WERI-Rb-1 (cell line): ENCODE data around the gene ARHGAP26.

Experiments used
- DNase-seq: peaks from one replicate; pipeline ENCODE4 v3.0.0-alpha.2; 2020
- H3K27ac ChIP-seq: fragments of 250-450 bp; sonication (Bioruptor Pico); 2 replicates; pipeline ENCODE4 v1.5.1; 2020; ENCODE audit warnings: mild to moderate bottlenecking, moderate library complexity
- H3K27me3 ChIP-seq: fragments of 250-450 bp; sonication (Bioruptor Pico); 2 replicates; pipeline ENCODE4 v1.5.1; 2021; ENCODE audit warnings: mild to moderate bottlenecking, low read depth, moderate library complexity; ENCODE audit not compliant: insufficient read depth, severe bottlenecking
- H3K36me3 ChIP-seq: fragments of 250-450 bp; sonication (Bioruptor Pico); 2 replicates; pipeline ENCODE4 v1.5.1; 2020; ENCODE audit warnings: mild to moderate bottlenecking, moderate library complexity
- H3K4me3 ChIP-seq: 2 replicates; pipeline ENCODE4 v1.5.1; 2011; ENCODE audit warnings: low read depth, mild to moderate bottlenecking, control low read depth, low read length
- H3K9me3 ChIP-seq: fragments of 250-450 bp; sonication (Bioruptor Pico); 2 replicates; pipeline ENCODE4 v1.5.1; 2021; ENCODE audit warnings: mild to moderate bottlenecking, moderate library complexity; ENCODE audit not compliant: severe bottlenecking
- CTCF ChIP-seq: IDR thresholded peaks from 2 replicates; pipeline ENCODE4 v1.5.1; 2011; ENCODE audit warnings: low read depth, mild to moderate bottlenecking, control low read depth, inconsistent platforms, low read length

The ARHGAP26 gene

GRCh38 chr5:143181173-143181572 lies 411.0 kb downstream of the ARHGAP26 start:
- no peak overlapping the region for H3K4me3 ChIP-seq
- H3K9me3 ChIP-seq = no peaks in the 10 kb centered on the region
- H3K36me3 ChIP-seq = no peaks in the 10 kb centered on the region
- no peak for TF ChIP-seq CTCF
- DNase-seq = no peak
- H3K27ac ChIP-seq = no peak overlapping the region
- no peaks in the 10 kb centered on the region for H3K27me3 ChIP-seq

- Histone ChIP-seq H3K9me3 (no peaks in the 10 kb centered on the region), H3K4me3 (no peak overlapping the region), H3K27ac (no peak overlapping the region), H3K36me3 (no peaks in the 10 kb centered on the region), H3K27me3 (no peaks in the 10 kb centered on the region)
- DNase-seq = no peak
- TF ChIP-seq CTCF = no peak
Measured at GRCh38 chr5:143182106-143182505, 411.9 kb downstream of the ARHGAP26 start.

GRCh38 chr5:143182901-143183820 lies 413.0 kb downstream of the ARHGAP26 start:
- DNase-seq = no peak
- Histone ChIP-seq H3K4me3 (no peak overlapping the region), H3K9me3 (no peaks in the 10 kb centered on the region), H3K27ac (no peak overlapping the region), H3K36me3 (no peaks in the 10 kb centered on the region), H3K27me3 (no peaks in the 10 kb centered on the region)
- TF ChIP-seq CTCF = no peak

- no peak for DNase-seq
- TF ChIP-seq CTCF = no peak
- Histone ChIP-seq H3K27me3 (no peaks in the 10 kb centered on the region), H3K36me3 (no peaks in the 10 kb centered on the region), H3K9me3 (no peaks in the 10 kb centered on the region), H3K27ac (no peak overlapping the region), H3K4me3 (no peak overlapping the region)
Measured at GRCh38 chr5:143183989-143184388, 413.8 kb downstream of the ARHGAP26 start.

- Histone ChIP-seq H3K9me3 (no peaks in the 10 kb centered on the region), H3K27me3 (no peaks in the 10 kb centered on the region), H3K36me3 (no peaks in the 10 kb centered on the region), H3K4me3 (no peak overlapping the region), H3K27ac (no peak overlapping the region)
- TF ChIP-seq CTCF = no peak
- no peak for DNase-seq
Measured at GRCh38 chr5:143186623-143187022, 416.4 kb downstream of the ARHGAP26 start.
